RKO (cell line): ENCODE results near the gene ZNF511.

ENCODE experiments used
- DNase-seq: peaks from one replicate; pipeline ENCODE4 v3.0.0-alpha.2; 2016; ENCODE audit warnings: low spot score

The ZNF511 gene

GRCh38 chr10:133335246-133336117 is 26.8 kb downstream of the ZNF511 start:
- DNase-seq = no peak

GRCh38 chr10:133336118-133336576 is 27.4 kb downstream of the ZNF511 start:
- no peak for DNase-seq

DNA sequence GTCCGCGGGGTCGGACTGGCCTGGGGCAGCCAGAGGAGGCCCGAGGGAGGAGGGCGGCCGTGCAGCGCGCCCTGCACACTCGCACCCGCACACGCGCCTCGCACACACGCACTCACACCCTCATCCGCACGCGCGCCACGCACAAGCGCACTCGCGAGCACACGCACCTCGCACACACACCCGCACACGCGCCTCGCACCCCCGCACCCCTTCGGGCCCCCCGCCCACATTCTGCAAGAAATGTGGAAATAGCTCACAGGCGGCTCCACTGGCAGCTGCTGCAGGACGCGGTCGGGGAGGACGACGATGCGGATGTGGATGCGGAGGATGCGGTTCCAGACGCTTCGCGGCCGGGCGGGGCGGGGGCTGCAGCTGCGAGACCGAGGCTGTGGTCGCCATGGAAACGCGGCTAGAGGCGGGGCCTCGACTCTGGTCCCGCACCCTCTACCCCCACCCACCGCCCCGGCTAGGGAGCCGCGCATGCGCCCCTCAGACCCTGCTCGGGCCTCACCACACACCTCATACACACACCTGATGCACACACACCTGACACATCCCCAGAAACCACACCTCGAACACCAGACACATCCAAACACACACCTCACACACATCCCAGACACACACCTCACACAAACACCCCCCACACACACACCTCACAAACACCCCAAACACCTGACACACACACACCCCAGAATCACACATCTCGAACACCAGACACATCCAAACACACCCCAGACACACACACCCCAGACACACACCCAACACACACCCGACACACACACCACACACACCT is 28.1 kb downstream of the ZNF511 start, which contains the start of gene CALY:
Gene CALY, minus strand, starts transcription at position 320 of the 793 bp plus-strand sequence. CDS start 7,907 bp downstream, outside the sequence.
- no peak for DNase-seq

DNA sequence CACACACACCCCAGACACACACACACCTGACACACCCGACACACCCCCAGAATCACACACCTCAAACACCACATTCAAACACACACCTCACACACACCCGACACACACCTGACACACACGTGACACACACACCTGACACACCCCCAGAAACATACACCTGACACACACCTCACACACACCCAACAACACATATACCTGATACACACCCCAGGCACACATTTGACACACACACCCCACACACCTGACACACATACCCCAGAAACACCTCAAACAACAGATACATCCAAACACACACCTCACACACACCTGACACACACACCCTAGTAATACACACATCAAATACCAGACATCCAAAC is 28.6 kb downstream of the ZNF511 start:
- no peak for DNase-seq

- no peak for DNase-seq
Measured at GRCh38 chr10:133338080-133339071, 29.7 kb downstream of the ZNF511 start.

DNA sequence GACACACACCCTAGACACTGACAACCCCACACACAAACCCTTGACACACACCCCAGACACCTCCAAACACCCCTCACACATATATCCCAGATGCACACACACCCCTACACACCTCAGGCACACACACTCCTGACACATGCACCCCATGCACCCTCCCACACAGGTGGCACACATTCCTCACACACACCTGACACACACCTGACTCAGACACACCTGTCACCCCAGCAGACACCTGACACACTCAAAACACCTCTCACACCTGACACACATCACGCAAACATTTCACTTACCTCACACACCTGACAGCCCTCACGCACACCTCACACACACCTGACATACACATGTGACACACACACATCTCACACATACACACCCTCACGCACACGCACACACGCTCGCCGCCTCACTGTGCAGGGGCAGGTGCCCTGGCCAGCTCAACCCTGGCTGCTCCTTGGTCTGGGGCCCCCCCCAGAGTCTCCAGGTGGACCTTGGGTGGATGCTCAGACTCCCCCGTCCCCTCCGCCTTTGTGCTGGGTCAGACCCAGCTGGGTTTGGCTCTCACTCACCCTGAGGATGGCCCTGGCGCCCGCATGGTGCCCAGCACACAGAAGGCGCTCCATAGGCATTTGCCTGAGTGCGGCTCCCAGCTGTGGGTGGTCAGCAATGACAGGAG is 31.1 kb downstream of the ZNF511 start:
- DNase-seq = no peak

DNA sequence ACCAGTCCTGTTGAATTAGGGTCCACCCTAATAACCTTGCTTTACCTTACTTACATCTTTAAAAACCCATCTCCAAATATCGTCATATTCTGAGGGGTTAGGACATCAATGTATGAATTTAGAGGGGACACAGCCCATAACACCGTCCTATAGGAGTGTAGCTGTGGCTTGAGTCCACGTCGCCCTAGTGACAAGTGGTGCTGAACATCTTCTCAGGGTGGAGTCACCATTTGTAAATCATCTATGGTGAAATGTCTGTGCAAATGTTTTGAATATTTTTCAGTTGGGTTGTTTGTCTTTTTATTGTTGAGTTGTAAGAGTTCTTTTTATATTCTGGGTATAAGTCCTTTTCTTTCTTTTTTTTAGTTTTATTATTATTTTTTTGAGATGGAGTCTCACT is 33.3 kb downstream of the ZNF511 start:
- no peak for DNase-seq

- DNase-seq = no peak
Measured at GRCh38 chr10:133342942-133343341, 34.2 kb downstream of the ZNF511 start.

GRCh38 chr10:133343558-133343957 is 34.8 kb downstream of the ZNF511 start:
- no peak for DNase-seq

GRCh38 chr10:133344236-133344635 is 35.5 kb downstream of the ZNF511 start:
- no peak for DNase-seq

GRCh38 chr10:133346413-133346812 is 37.7 kb downstream of the ZNF511 start:
- DNase-seq = no peak

GRCh38 chr10:133347710-133348517 is 39.2 kb downstream of the ZNF511 start:
- no peak for DNase-seq

GRCh38 chr10:133349160-133349568 is 40.5 kb downstream of the ZNF511 start:
- no peak for DNase-seq

GRCh38 chr10:133349577-133350011 is 40.9 kb downstream of the ZNF511 start:
- DNase-seq = no peak

GRCh38 chr10:133350283-133350949 is 41.7 kb downstream of the ZNF511 start:
- no peak for DNase-seq

GRCh38 chr10:133350950-133351329 is 42.2 kb downstream of the ZNF511 start:
- no peak for DNase-seq

- DNase-seq = no peak
Measured at GRCh38 chr10:133351408-133352318, 42.9 kb downstream of the ZNF511 start.

DNA sequence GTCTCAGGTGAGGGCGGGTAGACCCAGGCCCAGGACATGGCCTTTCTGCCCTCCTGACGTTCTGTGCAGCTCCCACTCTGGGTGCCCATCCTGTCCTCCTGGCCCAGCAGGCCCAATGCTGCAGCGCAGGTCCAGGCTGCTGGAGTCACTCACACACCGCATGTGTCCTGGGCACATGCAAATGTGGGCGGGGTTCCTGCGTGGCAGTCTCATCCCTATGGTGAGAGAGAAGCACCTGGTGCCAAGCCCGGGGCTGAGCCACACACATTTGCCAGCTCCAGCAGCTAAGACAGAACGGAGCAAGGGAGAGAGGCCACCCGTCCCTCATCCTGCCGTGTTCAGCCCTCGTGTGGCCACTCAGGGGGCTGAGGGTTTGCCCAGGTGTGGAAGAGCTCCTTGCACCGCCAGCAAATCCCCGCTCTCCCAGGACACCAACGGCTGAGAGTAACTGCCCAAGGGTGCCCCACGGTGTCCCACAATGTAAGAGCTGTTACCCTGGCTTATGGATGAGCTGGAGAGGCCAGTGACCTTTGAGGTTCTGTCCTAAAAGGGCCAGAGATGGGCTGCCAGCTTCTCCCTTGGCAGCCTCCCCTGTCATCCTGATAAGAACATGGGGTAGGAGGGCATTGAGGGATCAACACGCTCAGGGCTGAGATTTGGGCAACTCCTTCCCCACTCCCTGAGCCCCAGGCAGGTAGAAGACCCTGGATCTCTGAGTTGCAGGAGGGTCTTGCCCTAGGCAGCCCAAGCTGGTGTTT is 44.7 kb downstream of the ZNF511 start:
- no peak for DNase-seq
